Measurements from ENCODE around the gene RBM38.
A peak's percentile ranks its signal among the peaks of the same experiment; 100 is the strongest.

RBM38 gene

DNA sequence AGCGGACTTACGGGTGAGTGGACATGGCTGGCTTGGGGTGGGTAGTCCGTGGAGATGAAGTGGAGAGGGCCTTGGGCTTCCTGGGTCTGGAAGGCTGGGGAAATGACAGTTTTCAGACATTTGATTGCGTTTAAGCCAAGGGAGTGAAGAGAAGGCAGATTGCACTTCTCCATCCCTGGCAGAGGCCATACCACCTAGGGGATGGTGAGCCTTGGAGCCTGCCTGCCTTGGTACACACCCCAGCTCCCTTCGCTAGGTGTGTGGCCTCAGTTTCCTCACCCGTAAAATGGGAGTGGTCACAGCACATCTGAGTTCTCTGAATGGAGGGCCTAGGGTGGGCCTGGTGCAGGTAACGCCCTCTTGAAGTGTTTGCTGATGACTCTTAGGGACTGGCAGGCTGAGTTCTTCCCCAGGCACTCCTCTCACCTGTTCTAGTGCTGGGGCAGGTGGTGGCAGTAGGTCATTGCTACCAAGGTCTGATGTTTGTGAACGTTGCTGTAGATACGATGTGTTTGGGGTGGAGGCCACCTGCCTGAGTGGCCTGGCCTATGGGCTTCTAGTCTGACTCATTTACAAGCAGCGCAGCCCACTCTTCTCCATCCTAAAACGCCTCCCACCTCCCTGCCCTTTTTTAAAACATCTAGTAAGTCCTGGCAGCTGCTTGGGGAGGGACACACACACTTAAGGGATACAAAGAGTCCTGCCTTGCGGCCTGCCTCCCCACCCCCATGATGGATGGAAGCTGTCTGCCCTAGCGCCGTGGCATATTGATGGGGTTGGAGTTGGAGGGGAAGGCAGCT lies 2.3 kb downstream of the RBM38 start:
- H2AFZ ChIP-seq (ENCODE audit: low read length), result no peak overlapping the region
- peaks cover 66% of the 10 kb centered on the region for H4K20me1 ChIP-seq (ENCODE audit: insufficient read depth, low read length, poor library complexity, severe bottlenecking)
- TF ChIP-seq EZH2phosphoT487 (IDR thresholded peaks at IDR 0.05; ENCODE audit: borderline replicate concordance), result no peak
- TF ChIP-seq, protein P1, sequence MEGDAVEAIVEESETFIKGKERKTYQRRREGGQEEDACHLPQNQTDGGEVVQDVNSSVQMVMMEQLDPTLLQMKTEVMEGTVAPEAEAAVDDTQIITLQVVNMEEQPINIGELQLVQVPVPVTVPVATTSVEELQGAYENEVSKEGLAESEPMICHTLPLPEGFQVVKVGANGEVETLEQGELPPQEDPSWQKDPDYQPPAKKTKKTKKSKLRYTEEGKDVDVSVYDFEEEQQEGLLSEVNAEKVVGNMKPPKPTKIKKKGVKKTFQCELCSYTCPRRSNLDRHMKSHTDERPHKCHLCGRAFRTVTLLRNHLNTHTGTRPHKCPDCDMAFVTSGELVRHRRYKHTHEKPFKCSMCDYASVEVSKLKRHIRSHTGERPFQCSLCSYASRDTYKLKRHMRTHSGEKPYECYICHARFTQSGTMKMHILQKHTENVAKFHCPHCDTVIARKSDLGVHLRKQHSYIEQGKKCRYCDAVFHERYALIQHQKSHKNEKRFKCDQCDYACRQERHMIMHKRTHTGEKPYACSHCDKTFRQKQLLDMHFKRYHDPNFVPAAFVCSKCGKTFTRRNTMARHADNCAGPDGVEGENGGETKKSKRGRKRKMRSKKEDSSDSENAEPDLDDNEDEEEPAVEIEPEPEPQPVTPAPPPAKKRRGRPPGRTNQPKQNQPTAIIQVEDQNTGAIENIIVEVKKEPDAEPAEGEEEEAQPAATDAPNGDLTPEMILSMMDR (conservative IDR thresholded peaks at IDR 0.05; ENCODE audit: low read length), result no peak
- peaks cover 22% of the 10 kb centered on the region; the same call in 1 of the 2 replicates for H3K36me3 ChIP-seq (ENCODE audit: insufficient read depth, low read length)
- H3K4me3 ChIP-seq (ENCODE audit: low read length, poor library complexity, severe bottlenecking), result peak overlapping the region; percentile 87
- no peaks in the 10 kb centered on the region for H3K9me3 ChIP-seq (ENCODE audit: insufficient read depth, low read depth, low read length)
- H3K9me2 ChIP-seq (replicated peaks; ENCODE audit: low read depth, low read length), result no peaks in the 10 kb centered on the region
- H3K4me1 ChIP-seq (ENCODE audit: insufficient read depth, low read length, poor library complexity, severe bottlenecking), result peaks cover 56% of the 10 kb centered on the region
- H3F3A ChIP-seq (ENCODE audit: low read depth), result 0 out of 2 replicates have a peak, but pooled peaks cover 3% of the 10 kb centered on the region
- H3K9ac ChIP-seq (ENCODE audit: low read depth, low read length, poor library complexity, severe bottlenecking), result peak overlapping the region; percentile 87
- H3K27me3 ChIP-seq (ENCODE audit: insufficient read depth, low read length, poor library complexity, severe bottlenecking), result no peaks in the 10 kb centered on the region
- peak overlapping the region; percentile 98 for H3K4me2 ChIP-seq (ENCODE audit: low read depth, low read length, poor library complexity, severe bottlenecking)
- H3K79me2 ChIP-seq (ENCODE audit: insufficient read depth, low read length), result peaks cover 70% of the 10 kb centered on the region

DNA sequence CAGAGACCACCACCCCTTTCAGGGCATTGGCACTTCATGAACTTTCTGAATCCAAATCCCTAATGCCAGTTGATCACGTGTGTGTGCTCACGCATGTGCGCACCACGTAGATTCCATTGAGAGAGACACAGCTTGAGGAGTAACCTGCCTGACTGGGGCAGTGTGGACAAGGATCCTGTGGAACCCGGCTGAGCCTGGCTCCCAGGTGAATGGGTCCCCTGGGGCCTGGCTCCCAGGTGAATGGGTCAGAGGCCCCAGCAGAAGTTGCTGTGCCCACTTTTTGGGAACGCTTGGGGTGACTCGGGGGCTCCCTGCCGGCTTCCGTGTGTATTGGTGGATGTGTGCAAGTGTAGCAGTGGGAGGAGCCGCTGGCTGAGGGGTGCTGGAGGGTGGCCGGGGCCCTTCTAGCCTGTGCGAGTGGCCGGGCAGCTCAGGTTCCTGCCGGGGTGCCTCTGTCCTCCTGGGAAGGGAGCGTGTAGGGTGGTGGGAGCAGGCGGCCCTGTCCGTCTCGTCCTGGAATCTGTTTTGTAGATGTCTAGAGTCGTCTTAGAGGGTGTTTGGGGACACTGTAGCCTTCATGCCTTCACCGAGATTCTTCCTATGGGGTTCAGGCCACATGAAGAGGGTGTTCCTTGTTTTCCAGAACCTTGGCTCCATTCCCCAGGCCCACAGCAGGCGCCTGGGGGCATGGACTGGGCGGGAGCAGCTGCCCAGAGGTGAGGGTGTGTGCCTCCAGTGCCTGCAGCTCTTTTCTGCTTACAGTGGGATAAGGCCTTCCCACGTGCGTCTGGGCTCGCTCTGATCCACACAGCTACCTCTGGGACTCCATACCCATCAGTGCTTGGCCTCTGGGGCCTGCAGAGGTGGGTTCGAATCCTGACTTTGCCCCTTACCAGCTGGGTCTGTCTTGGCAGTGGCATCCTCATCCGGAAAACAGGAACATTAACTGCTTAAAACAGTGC lies 3.2 kb downstream of the RBM38 start:
- 0 out of 2 replicates have a peak, but pooled peaks cover 3% of the 10 kb centered on the region for H3F3A ChIP-seq (ENCODE audit: low read depth)
- peak overlapping the region; percentile 87 for H3K4me3 ChIP-seq (ENCODE audit: low read length, poor library complexity, severe bottlenecking)
- H2AFZ ChIP-seq (ENCODE audit: low read length), result no peak overlapping the region
- peaks cover 22% of the 10 kb centered on the region; the same call in 1 of the 2 replicates for H3K36me3 ChIP-seq (ENCODE audit: insufficient read depth, low read length)
- H3K79me2 ChIP-seq (ENCODE audit: insufficient read depth, low read length), result peaks cover 79% of the 10 kb centered on the region
- H3K9me2 ChIP-seq (replicated peaks; ENCODE audit: low read depth, low read length), result no peaks in the 10 kb centered on the region
- no peaks in the 10 kb centered on the region for H3K27me3 ChIP-seq (ENCODE audit: insufficient read depth, low read length, poor library complexity, severe bottlenecking)
- H3K4me1 ChIP-seq (ENCODE audit: insufficient read depth, low read length, poor library complexity, severe bottlenecking), result peaks cover 59% of the 10 kb centered on the region
- peaks cover 75% of the 10 kb centered on the region for H4K20me1 ChIP-seq (ENCODE audit: insufficient read depth, low read length, poor library complexity, severe bottlenecking)
- TF ChIP-seq, protein P1 (conservative IDR thresholded peaks at IDR 0.05; ENCODE audit: low read length), result no peak
- no peak for TF ChIP-seq EZH2phosphoT487 (IDR thresholded peaks at IDR 0.05; ENCODE audit: borderline replicate concordance)
- H3K4me2 ChIP-seq (ENCODE audit: low read depth, low read length, poor library complexity, severe bottlenecking), result peak overlapping the region; percentile 98
- H3K9me3 ChIP-seq (ENCODE audit: insufficient read depth, low read depth, low read length), result no peaks in the 10 kb centered on the region
- H3K9ac ChIP-seq (ENCODE audit: low read depth, low read length, poor library complexity, severe bottlenecking), result peak overlapping the region; percentile 7

DNA sequence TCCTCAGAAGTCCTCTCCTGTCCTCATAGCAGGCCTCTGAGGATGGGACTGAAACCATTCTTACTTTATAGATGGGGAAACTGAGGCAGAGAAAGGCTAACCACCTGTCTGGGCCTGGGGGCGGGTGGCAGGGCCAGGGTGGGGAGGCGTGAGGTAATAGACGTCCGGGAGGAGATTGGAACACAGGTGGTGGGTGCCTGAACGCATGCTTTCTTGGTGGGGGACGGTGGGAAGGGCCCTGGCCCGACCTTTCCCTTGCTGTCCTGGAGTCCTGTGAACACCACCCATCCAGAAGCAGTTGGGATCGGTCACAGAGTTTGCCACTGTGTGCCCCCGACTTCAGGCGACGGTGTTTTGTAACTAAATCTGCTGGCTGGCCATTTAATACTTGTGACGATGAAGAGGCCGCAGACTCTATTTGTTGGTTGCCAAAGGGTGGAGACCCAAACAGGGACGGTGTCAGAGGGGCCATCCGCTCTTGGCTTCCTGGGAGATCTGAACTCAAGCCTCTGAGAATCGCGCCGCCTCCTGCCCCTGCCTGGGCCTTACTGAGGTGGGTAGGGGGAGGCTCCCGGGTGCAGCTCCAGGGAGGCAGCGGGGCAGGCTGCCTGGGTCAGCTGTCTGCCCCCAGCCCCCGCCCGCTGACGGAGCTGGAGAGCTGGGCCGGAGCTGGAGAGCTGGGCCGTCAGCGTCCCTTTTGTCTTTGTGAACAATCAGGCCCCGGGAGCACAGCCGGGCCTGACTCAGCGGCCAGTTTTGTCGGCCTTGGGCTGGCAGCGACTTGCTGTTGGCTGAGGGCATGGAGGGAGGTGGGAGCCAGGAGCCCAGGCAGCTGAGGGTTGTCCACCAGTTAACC lies 4.1 kb downstream of the RBM38 start:
- Histone ChIP-seq H4K20me1 (ENCODE audit: insufficient read depth, low read length, poor library complexity, severe bottlenecking) (peaks cover 84% of the 10 kb centered on the region), H3F3A (ENCODE audit: low read depth) (0 out of 2 replicates have a peak, but pooled peaks cover 3% of the 10 kb centered on the region), H3K4me3 (ENCODE audit: low read length, poor library complexity, severe bottlenecking) (peak overlapping the region; percentile 7), H2AFZ (ENCODE audit: low read length) (no peak overlapping the region), H3K79me2 (ENCODE audit: insufficient read depth, low read length) (peaks cover 88% of the 10 kb centered on the region), H3K9me2 (replicated peaks; ENCODE audit: low read depth, low read length) (no peaks in the 10 kb centered on the region), H3K36me3 (ENCODE audit: insufficient read depth, low read length) (peaks cover 30% of the 10 kb centered on the region; the same call in 1 of the 2 replicates), H3K9me3 (ENCODE audit: insufficient read depth, low read depth, low read length) (no peaks in the 10 kb centered on the region), H3K27me3 (ENCODE audit: insufficient read depth, low read length, poor library complexity, severe bottlenecking) (no peaks in the 10 kb centered on the region), H3K4me2 (ENCODE audit: low read depth, low read length, poor library complexity, severe bottlenecking) (peak overlapping the region; percentile 98), H3K9ac (ENCODE audit: low read depth, low read length, poor library complexity, severe bottlenecking) (no peak overlapping the region), H3K4me1 (ENCODE audit: insufficient read depth, low read length, poor library complexity, severe bottlenecking) (peaks cover 55% of the 10 kb centered on the region)
- TF ChIP-seq, protein P1 (conservative IDR thresholded peaks at IDR 0.05; ENCODE audit: low read length), result no peak
- TF ChIP-seq EZH2phosphoT487 (IDR thresholded peaks at IDR 0.05; ENCODE audit: borderline replicate concordance), result no peak
